Hematopoietic multipotent progenitor cell treated with erythropoietin and hydrocortisone succinate and interleukin-3 and kit ligand, for 8 days (in vitro differentiated cells): ENCODE results near the gene STAT6.
A peak's percentile ranks its signal among the peaks of the same experiment; 100 is the strongest.
"Not testable (repeated sequence)": the region's sequence is repeated elsewhere in the genome, so short reads cannot be mapped to it uniquely, and the experiment has no call there.

Experiments used
- DNase-seq: peaks from one replicate; pipeline ENCODE4 v3.0.0-alpha.2; 2015

Gene STAT6

GRCh38 chr12:57085999-57086492 is 25.1 kb downstream of the STAT6 start:
- peak; percentile 73 for DNase-seq

GRCh38 chr12:57080855-57081254 is 30.3 kb downstream of the STAT6 start:
- DNase-seq, result no peak

GRCh38 chr12:57079821-57080220 is 31.3 kb downstream of the STAT6 start:
- no peak for DNase-seq

GRCh38 chr12:57078519-57079404 is 32.4 kb downstream of the STAT6 start, which contains the start of gene NEMP1:
Gene NEMP1 (minus strand): TSS chr12:57078791. CDS start chr12:57078745, 46 bp downstream.
- DNase-seq, result peak; percentile 100

- not testable (repeated sequence) for DNase-seq
These were observed 37.4 kb downstream of the STAT6 start for GRCh38 chr12:57073566-57074450.

GRCh38 chr12:57072661-57073060 is 38.5 kb downstream of the STAT6 start:
- no peak for DNase-seq

- DNase-seq, result peak; percentile 89
These were observed 41.6 kb downstream of the STAT6 start for GRCh38 chr12:57069523-57069922.

GRCh38 chr12:57066245-57066644 is 44.9 kb downstream of the STAT6 start:
- DNase-seq, result no peak

GRCh38 chr12:57063991-57064685 is 47.0 kb downstream of the STAT6 start:
- no peak for DNase-seq

- DNase-seq, result no peak
These were observed 52.7 kb downstream of the STAT6 start for GRCh38 chr12:57058454-57058853.

GRCh38 chr12:57057067-57057751 is 54.0 kb downstream of the STAT6 start:
- DNase-seq, result no peak

- no peak for DNase-seq
These were observed 55.3 kb downstream of the STAT6 start for GRCh38 chr12:57055824-57056223.

- DNase-seq, result not testable (repeated sequence)
These were observed 57.3 kb downstream of the STAT6 start for GRCh38 chr12:57053901-57054300.

- DNase-seq, result not testable (repeated sequence)
These were observed 58.0 kb downstream of the STAT6 start for GRCh38 chr12:57053146-57053545.

- no peak for DNase-seq
These were observed 60.2 kb downstream of the STAT6 start for GRCh38 chr12:57051011-57051410.

- no peak for DNase-seq
These were observed 61.3 kb downstream of the STAT6 start, which contains the start of gene MYO1A for GRCh38 chr12:57049890-57050289. Gene MYO1A (minus strand): TSS chr12:57050129. CDS start chr12:57048323, 1,806 bp downstream.

- DNase-seq, result no peak
These were observed 62.1 kb downstream of the STAT6 start for GRCh38 chr12:57049119-57049446.

- DNase-seq, result no peak
These were observed 62.6 kb downstream of the STAT6 start for GRCh38 chr12:57048423-57049118.

- DNase-seq, result no peak
These were observed 63.2 kb downstream of the STAT6 start for GRCh38 chr12:57047981-57048380.

- no peak for DNase-seq
These were observed 63.9 kb downstream of the STAT6 start for GRCh38 chr12:57046947-57047890.
